ENCODE data around the gene ZNF808.
"Not testable (repeated sequence)": the region's sequence is repeated elsewhere in the genome, so short reads cannot be mapped to it uniquely, and the experiment has no call there.

Gene ZNF808

GRCh38 chr19:52536448-52536800, 9.0 kb downstream of the ZNF808 start:
- DNase-seq: no peak

GRCh38 chr19:52538815-52539214, 11.3 kb downstream of the ZNF808 start:
- not testable (repeated sequence) for DNase-seq

- DNase-seq: not testable (repeated sequence)
These were observed 13.7 kb downstream of the ZNF808 start for GRCh38 chr19:52541176-52541575.

GRCh38 chr19:52541608-52542007, 14.1 kb downstream of the ZNF808 start:
- DNase-seq: no peak

- DNase-seq: not testable (repeated sequence)
These were observed 15.1 kb downstream of the ZNF808 start for GRCh38 chr19:52542541-52542940.

- no peak for DNase-seq
These were observed 15.7 kb downstream of the ZNF808 start for GRCh38 chr19:52542984-52543664.

- no peak for DNase-seq
These were observed 26.9 kb downstream of the ZNF808 start for GRCh38 chr19:52554216-52554971.

- DNase-seq: no peak
These were observed 29.9 kb downstream of the ZNF808 start for GRCh38 chr19:52557231-52557995.

GRCh38 chr19:52558732-52559445, 31.4 kb downstream of the ZNF808 start:
- DNase-seq: not testable (repeated sequence)

- not testable (repeated sequence) for DNase-seq
These were observed 34.1 kb downstream of the ZNF808 start for GRCh38 chr19:52561611-52562010.

- no peak for DNase-seq
These were observed 38.7 kb downstream of the ZNF808 start for GRCh38 chr19:52566121-52566520.

GRCh38 chr19:52566588-52566987, 39.1 kb downstream of the ZNF808 start:
- DNase-seq: peak; percentile 91

- DNase-seq: no peak
These were observed 40.5 kb downstream of the ZNF808 start for GRCh38 chr19:52567921-52568320.

GRCh38 chr19:52569638-52569999, 42.2 kb downstream of the ZNF808 start:
- DNase-seq: not testable (repeated sequence)

- peak; percentile 67 for DNase-seq
These were observed 42.8 kb downstream of the ZNF808 start, which contains the start of gene ZNF701 for GRCh38 chr19:52570000-52570861. TSS of gene ZNF701 (plus strand) at chr19:52570287. CDS start at chr19:52574148, 3,861 bp downstream.

- no peak for DNase-seq
These were observed 57.4 kb downstream of the ZNF808 start for GRCh38 chr19:52584736-52585440.

- no peak for DNase-seq
These were observed 58.1 kb downstream of the ZNF808 start for GRCh38 chr19:52585604-52586003.

- no peak for DNase-seq
These were observed 63.3 kb downstream of the ZNF808 start for GRCh38 chr19:52590728-52591127.

- DNase-seq: no peak
These were observed 64.8 kb downstream of the ZNF808 start for GRCh38 chr19:52592301-52592700.

GRCh38 chr19:52593441-52593840, 66.0 kb downstream of the ZNF808 start:
- DNase-seq: not testable (repeated sequence)

- no peak for DNase-seq
These were observed 71.8 kb downstream of the ZNF808 start for GRCh38 chr19:52599241-52599640.

Measured in HCEC 1CT (cell line).